Loucy (cell line): ENCODE measurements around the gene FAM163B.

ENCODE experiments used
- H2AFZ ChIP-seq: fragments of 200-600 bp; sonication (generic); 2 replicates; pipeline ENCODE4 v1.6.0; 2016; ENCODE audit warnings: antibody characterized with exemption, mild to moderate bottlenecking, low read length, moderate library complexity
- H3F3A ChIP-seq: fragments of 200-600 bp; 2 replicates; pipeline ENCODE4 v1.6.0; 2016; ENCODE audit warnings: antibody characterized with exemption, low read depth, mild to moderate bottlenecking
- H3K27me3 ChIP-seq: fragments of 200-600 bp; sonication (generic); 2 replicates; pipeline ENCODE4 v1.6.1; 2014; ENCODE audit warnings: low read length, mild to moderate bottlenecking; ENCODE audit not compliant: insufficient read depth, poor library complexity, severe bottlenecking
- H3K36me3 ChIP-seq: fragments of 200-600 bp; sonication (generic); 2 replicates; pipeline ENCODE4 v1.6.1; 2016; ENCODE audit warnings: low read length; ENCODE audit not compliant: insufficient read depth
- H3K4me1 ChIP-seq: fragments of 200-600 bp; sonication (generic); 2 replicates; pipeline ENCODE4 v1.5.1; 2014; ENCODE audit warnings: low read length, mild to moderate bottlenecking; ENCODE audit not compliant: insufficient read depth, poor library complexity, severe bottlenecking
- H3K4me2 ChIP-seq: fragments of 200-600 bp; sonication (generic); 2 replicates; pipeline ENCODE4 v1.6.0; 2014; ENCODE audit warnings: antibody characterized with exemption, low read length, low read depth, mild to moderate bottlenecking; ENCODE audit not compliant: poor library complexity, severe bottlenecking
- H3K4me3 ChIP-seq: fragments of 200-600 bp; sonication (generic); 2 replicates; pipeline ENCODE4 v1.5.1; 2014; ENCODE audit warnings: low read length, mild to moderate bottlenecking, mixed read lengths; ENCODE audit not compliant: poor library complexity, severe bottlenecking
- H3K79me2 ChIP-seq: fragments of 200-600 bp; sonication (generic); 2 replicates; pipeline ENCODE4 v1.6.1; 2014; ENCODE audit warnings: low read length; ENCODE audit not compliant: insufficient read depth
- H3K9ac ChIP-seq: fragments of 200-600 bp; sonication (generic); 2 replicates; pipeline ENCODE4 v1.6.0; 2014; ENCODE audit warnings: mild to moderate bottlenecking, low read depth, low read length, moderate library complexity; ENCODE audit not compliant: poor library complexity, severe bottlenecking
- H3K9me2 ChIP-seq: fragments of 200-600 bp; sonication (generic); replicated peaks from 2 replicates; pipeline ENCODE4 v1.6.1; 2016; ENCODE audit warnings: low read depth, low read length, mixed read lengths
- H3K9me3 ChIP-seq: fragments of 200-600 bp; sonication (generic); 2 replicates; pipeline ENCODE4 v1.6.1; 2014; ENCODE audit warnings: mild to moderate bottlenecking, antibody characterized with exemption, low read length, low read depth; ENCODE audit not compliant: insufficient read depth
- H4K20me1 ChIP-seq: fragments of 200-600 bp; sonication (generic); 2 replicates; pipeline ENCODE4 v1.6.0; 2014; ENCODE audit warnings: antibody characterized with exemption, low read length, mild to moderate bottlenecking; ENCODE audit not compliant: insufficient read depth, poor library complexity, severe bottlenecking
- CTCF ChIP-seq: fragments of 200-600 bp; sonication (generic); conservative IDR thresholded peaks from 2 replicates; pipeline ENCODE4 v1.5.1; 2014; ENCODE audit warnings: mild to moderate bottlenecking, antibody characterized with exemption, low read length
- EZH2phosphoT487 ChIP-seq: fragments of 200-600 bp; IDR thresholded peaks from 2 replicates; pipeline ENCODE4 v1.6.1; 2018; ENCODE audit warnings: antibody characterized with exemption, mild to moderate bottlenecking, moderate library complexity, borderline replicate concordance

Gene FAM163B

GRCh38 chr9:133584559-133585476 lies 24.4 kb downstream of the FAM163B start:
- H3K4me3 ChIP-seq = peak overlapping the region; percentile 81
- H3K9me3 ChIP-seq = no peaks in the 10 kb centered on the region
- peaks cover 29% of the 10 kb centered on the region for H3K79me2 ChIP-seq
- H2AFZ ChIP-seq = no peak overlapping the region; the same call in 1 of the 2 replicates
- H3K4me2 ChIP-seq = peak overlapping the region; percentile 94
- H3K27me3 ChIP-seq = no peaks in the 10 kb centered on the region
- H4K20me1 ChIP-seq = no peaks in the 10 kb centered on the region
- no peak for TF ChIP-seq EZH2phosphoT487
- no peak for TF ChIP-seq CTCF
- peaks cover 9% of the 10 kb centered on the region; the same call in 1 of the 2 replicates for H3F3A ChIP-seq
- H3K9me2 ChIP-seq = no peaks in the 10 kb centered on the region
- peaks cover 73% of the 10 kb centered on the region for H3K4me1 ChIP-seq
- H3K36me3 ChIP-seq = no peaks in the 10 kb centered on the region
- H3K9ac ChIP-seq = peak overlapping the region; percentile 93

GRCh38 chr9:133584167-133584558 lies 25.0 kb downstream of the FAM163B start:
- TF ChIP-seq EZH2phosphoT487 (no peak), CTCF (no peak)
- peaks cover 73% of the 10 kb centered on the region for H3K4me1 ChIP-seq
- H3K9me3 ChIP-seq = no peaks in the 10 kb centered on the region
- peaks cover 9% of the 10 kb centered on the region; the same call in 1 of the 2 replicates for H3F3A ChIP-seq
- no peaks in the 10 kb centered on the region for H3K36me3 ChIP-seq
- peaks cover 29% of the 10 kb centered on the region for H3K79me2 ChIP-seq
- H4K20me1 ChIP-seq = no peaks in the 10 kb centered on the region
- H3K9me2 ChIP-seq = no peaks in the 10 kb centered on the region
- H3K9ac ChIP-seq = peak overlapping the region; percentile 93
- H3K4me2 ChIP-seq = peak overlapping the region; percentile 94
- H3K4me3 ChIP-seq = peak overlapping the region; percentile 81
- H2AFZ ChIP-seq = no peak overlapping the region
- H3K27me3 ChIP-seq = no peaks in the 10 kb centered on the region

GRCh38 chr9:133583586-133583985 lies 25.6 kb downstream of the FAM163B start:
- TF ChIP-seq EZH2phosphoT487 = no peak
- TF ChIP-seq CTCF = no peak
- Histone ChIP-seq H2AFZ (no peak overlapping the region), H3K4me1 (peaks cover 73% of the 10 kb centered on the region), H3K36me3 (no peaks in the 10 kb centered on the region), H4K20me1 (no peaks in the 10 kb centered on the region), H3K4me2 (peak overlapping the region; percentile 94), H3K9me2 (no peaks in the 10 kb centered on the region), H3K9me3 (no peaks in the 10 kb centered on the region), H3K27me3 (no peaks in the 10 kb centered on the region), H3K9ac (peak overlapping the region; percentile 93), H3F3A (peaks cover 9% of the 10 kb centered on the region; the same call in 1 of the 2 replicates), H3K4me3 (no peak overlapping the region), H3K79me2 (peaks cover 29% of the 10 kb centered on the region)
